ENCODE measurements around the gene SIN3A.

SIN3A gene

GRCh38 chr15:75355369-75355768 lies 96.1 kb downstream of the SIN3A start:
- Histone ChIP-seq H2BK12ac (ENCODE audit: low read length in 2 of 2) (no peak overlapping the region), H3K79me1 (replicated peaks; ENCODE audit: low read length, poor library complexity, severe bottlenecking) (no peaks in the 10 kb centered on the region), H3K27ac (ENCODE audit: low read length, poor library complexity, severe bottlenecking) (no peak overlapping the region), H2BK5ac (ENCODE audit: low read depth, low read length, poor library complexity, severe bottlenecking) (no peak overlapping the region), H2AK5ac (ENCODE audit: low read length, severe bottlenecking) (no peak overlapping the region), H3K23ac (ENCODE audit: low read length in 2 of 2) (no peak overlapping the region), H3K4ac (ENCODE audit: low read depth in 1 of 2, low read length in 2 of 2) (no peak overlapping the region), H2BK120ac (ENCODE audit: low read depth, low read length) (no peak overlapping the region), H3K9me3 (ENCODE audit: control insufficient read depth, low read length) (no peaks in the 10 kb centered on the region), H4K8ac (ENCODE audit: low read length) (no peak overlapping the region), H3K14ac (ENCODE audit: low read length in 2 of 2) (no peak overlapping the region), H2BK15ac (ENCODE audit: low read depth, poor library complexity, severe bottlenecking) (no peak overlapping the region), H3K27me3 (ENCODE audit: control insufficient read depth in 1 of 2, insufficient read depth in 1 of 2, low read length in 2 of 2) (no peaks in the 10 kb centered on the region), H3K4me3 (ENCODE audit: insufficient read depth in 1 of 2, low read depth in 1 of 2, low read length in 2 of 2) (no peak overlapping the region), H3K36me3 (ENCODE audit: control insufficient read depth in 1 of 2, insufficient read depth in 2 of 2, low read depth in 1 of 2, low read length in 2 of 2) (peaks cover 49 to 68% of the 10 kb centered on the region in 2 experiments), H3K4me2 (ENCODE audit: low read length, poor library complexity, severe bottlenecking) (no peak overlapping the region), H3K18ac (ENCODE audit: low read depth in 1 of 2, low read length in 2 of 2) (no peak overlapping the region), H4K91ac (ENCODE audit: low read length) (no peak overlapping the region), H2AFZ (ENCODE audit: low read depth, low read length) (no peak overlapping the region), H3K9ac (ENCODE audit: low read length) (no peak overlapping the region), H3K4me1 (ENCODE audit: control insufficient read depth, insufficient read depth, low read depth, low read length) (no peaks in the 10 kb centered on the region)
- no peak for DNase-seq
- 96% methylated on average over 4 of the region's 4 CpGs for WGBS

- Histone ChIP-seq H3K4me1 (ENCODE audit: control insufficient read depth, insufficient read depth, low read depth, low read length) (peaks cover 1% of the 10 kb centered on the region), H3K4me3 (ENCODE audit: insufficient read depth in 1 of 2, low read depth in 1 of 2, low read length in 2 of 2) (no peak overlapping the region), H3K4ac (ENCODE audit: low read depth in 1 of 2, low read length in 2 of 2) (no peak overlapping the region), H3K23ac (ENCODE audit: low read length in 2 of 2) (no peak overlapping the region), H3K79me1 (replicated peaks; ENCODE audit: low read length, poor library complexity, severe bottlenecking) (no peaks in the 10 kb centered on the region), H3K4me2 (ENCODE audit: low read length, poor library complexity, severe bottlenecking) (no peak overlapping the region), H2BK120ac (ENCODE audit: low read depth, low read length) (no peak overlapping the region), H3K9me3 (ENCODE audit: control insufficient read depth, low read length) (no peaks in the 10 kb centered on the region), H3K18ac (ENCODE audit: low read depth in 1 of 2, low read length in 2 of 2) (no peak overlapping the region), H2BK15ac (ENCODE audit: low read depth, poor library complexity, severe bottlenecking) (no peak overlapping the region), H2BK12ac (ENCODE audit: low read length in 2 of 2) (no peak overlapping the region), H4K91ac (ENCODE audit: low read length) (no peak overlapping the region), H2AFZ (ENCODE audit: low read depth, low read length) (no peak overlapping the region), H3K9ac (ENCODE audit: low read length) (no peak overlapping the region), H4K8ac (ENCODE audit: low read length) (no peak overlapping the region), H3K27ac (ENCODE audit: low read length, poor library complexity, severe bottlenecking) (no peak overlapping the region), H3K36me3 (ENCODE audit: control insufficient read depth in 1 of 2, insufficient read depth in 2 of 2, low read depth in 1 of 2, low read length in 2 of 2) (peaks cover 40 to 62% of the 10 kb centered on the region in 2 experiments), H3K14ac (ENCODE audit: low read length in 2 of 2) (no peak overlapping the region), H2BK5ac (ENCODE audit: low read depth, low read length, poor library complexity, severe bottlenecking) (no peak overlapping the region), H2AK5ac (ENCODE audit: low read length, severe bottlenecking) (no peak overlapping the region), H3K27me3 (ENCODE audit: control insufficient read depth in 1 of 2, insufficient read depth in 1 of 2, low read length in 2 of 2) (no peaks in the 10 kb centered on the region)
- WGBS = 90% methylated on average over 6 of the region's 7 CpGs
- no peak for DNase-seq
Measured at GRCh38 chr15:75354454-75354853, 97.0 kb downstream of the SIN3A start.

DNA sequence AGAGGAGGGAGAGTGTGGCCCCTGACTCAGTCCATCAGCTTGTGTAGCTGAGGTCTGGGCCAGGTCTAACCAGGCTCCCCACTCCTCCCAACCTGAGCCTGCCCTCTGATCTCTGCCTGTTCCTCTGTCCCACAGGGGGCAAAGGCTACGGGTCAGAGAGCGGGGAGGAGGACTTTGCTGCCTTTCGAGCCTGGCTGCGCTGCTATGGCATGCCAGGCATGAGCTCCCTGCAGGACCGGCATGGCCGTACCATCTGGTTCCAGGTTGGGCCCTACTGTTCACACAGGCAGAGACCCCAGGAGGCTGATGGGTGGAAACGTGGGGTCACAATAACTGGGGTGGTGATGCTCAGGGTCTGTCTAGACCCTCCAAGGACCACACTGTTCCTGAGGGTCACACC lies 97.9 kb downstream of the SIN3A start:
- H4K91ac ChIP-seq (ENCODE audit: low read length) = no peak overlapping the region
- no peak overlapping the region for H3K14ac ChIP-seq (ENCODE audit: low read length in 2 of 2)
- H3K23ac ChIP-seq (ENCODE audit: low read length in 2 of 2) = no peak overlapping the region
- no peak overlapping the region for H2AFZ ChIP-seq (ENCODE audit: low read depth, low read length)
- H2AK5ac ChIP-seq (ENCODE audit: low read length, severe bottlenecking) = no peak overlapping the region
- 97% methylated on average over 7 of the region's 7 CpGs for WGBS
- peaks cover 3% of the 10 kb centered on the region for H3K79me1 ChIP-seq (replicated peaks; ENCODE audit: low read length, poor library complexity, severe bottlenecking)
- no peak overlapping the region for H3K27ac ChIP-seq (ENCODE audit: low read length, poor library complexity, severe bottlenecking)
- H3K4me1 ChIP-seq (ENCODE audit: control insufficient read depth, insufficient read depth, low read depth, low read length) = peaks cover 8% of the 10 kb centered on the region
- DNase-seq = no peak
- H3K36me3 ChIP-seq (ENCODE audit: control insufficient read depth in 1 of 2, insufficient read depth in 2 of 2, low read depth in 1 of 2, low read length in 2 of 2) = peaks cover 33 to 55% of the 10 kb centered on the region in 2 experiments
- H3K27me3 ChIP-seq (ENCODE audit: control insufficient read depth in 1 of 2, insufficient read depth in 1 of 2, low read length in 2 of 2) = peaks cover 4 to 7% of the 10 kb centered on the region in 2 experiments
- no peak overlapping the region for H2BK5ac ChIP-seq (ENCODE audit: low read depth, low read length, poor library complexity, severe bottlenecking)
- H3K18ac ChIP-seq (ENCODE audit: low read depth in 1 of 2, low read length in 2 of 2) = no peak overlapping the region
- no peak overlapping the region for H3K4ac ChIP-seq (ENCODE audit: low read depth in 1 of 2, low read length in 2 of 2)
- H2BK120ac ChIP-seq (ENCODE audit: low read depth, low read length) = no peak overlapping the region
- no peak overlapping the region for H4K8ac ChIP-seq (ENCODE audit: low read length)
- H2BK15ac ChIP-seq (ENCODE audit: low read depth, poor library complexity, severe bottlenecking) = no peak overlapping the region
- no peak overlapping the region for H3K4me2 ChIP-seq (ENCODE audit: low read length, poor library complexity, severe bottlenecking)
- H3K4me3 ChIP-seq (ENCODE audit: insufficient read depth in 1 of 2, low read depth in 1 of 2, low read length in 2 of 2) = no peak overlapping the region
- H3K9me3 ChIP-seq (ENCODE audit: control insufficient read depth, low read length) = no peaks in the 10 kb centered on the region
- H2BK12ac ChIP-seq (ENCODE audit: low read length in 2 of 2) = no peak overlapping the region
- H3K9ac ChIP-seq (ENCODE audit: low read length) = no peak overlapping the region

DNA sequence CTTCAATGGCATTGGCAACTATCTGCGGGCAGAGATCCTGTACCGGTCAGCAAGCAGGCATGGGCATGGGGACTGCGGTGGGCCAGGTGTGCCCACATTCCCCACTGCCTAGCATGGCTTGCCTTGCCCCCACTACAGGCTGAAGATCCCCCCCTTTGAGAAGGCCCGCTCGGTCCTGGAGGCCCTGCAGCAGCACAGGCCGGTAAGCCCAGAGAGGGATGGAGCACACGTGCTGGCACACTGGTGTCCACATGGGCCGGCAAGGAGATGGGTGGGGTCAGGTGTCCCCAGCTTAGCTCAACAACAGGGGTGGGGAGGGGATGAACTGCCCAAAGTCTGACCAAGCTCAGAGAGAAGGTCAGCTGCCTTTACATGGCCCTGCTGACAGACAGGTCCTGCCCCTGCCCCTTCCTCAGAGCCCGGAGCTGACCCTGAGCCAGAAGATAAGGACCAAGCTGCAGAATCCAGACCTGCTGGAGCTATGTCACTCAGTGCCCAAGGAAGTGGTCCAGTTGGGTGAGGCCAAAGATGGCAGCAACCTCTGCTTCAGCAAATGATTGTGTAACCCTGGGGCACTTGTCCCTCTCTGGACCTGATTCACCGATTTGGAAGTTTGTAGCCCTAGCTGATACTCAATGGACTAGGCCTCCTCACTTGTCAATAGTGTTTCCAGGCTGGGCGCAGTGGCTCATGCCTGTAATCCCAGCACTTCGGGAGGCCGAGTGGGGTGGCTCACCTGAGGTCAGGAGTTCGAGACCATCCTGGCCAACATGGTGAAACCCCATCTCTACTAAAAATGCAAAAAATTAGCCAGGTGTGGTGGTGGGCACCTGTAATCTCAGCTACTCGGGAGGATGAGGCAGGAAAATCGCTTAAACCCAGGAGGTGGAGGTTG lies 99.1 kb downstream of the SIN3A start:
- no peak overlapping the region for H3K23ac ChIP-seq (ENCODE audit: low read length in 2 of 2)
- H3K79me1 ChIP-seq (replicated peaks; ENCODE audit: low read length, poor library complexity, severe bottlenecking) = peaks cover 5% of the 10 kb centered on the region
- no peak overlapping the region for H3K14ac ChIP-seq (ENCODE audit: low read length in 2 of 2)
- peaks cover 24 to 46% of the 10 kb centered on the region in 2 experiments for H3K36me3 ChIP-seq (ENCODE audit: control insufficient read depth in 1 of 2, insufficient read depth in 2 of 2, low read depth in 1 of 2, low read length in 2 of 2)
- WGBS = 98% methylated on average over 15 of the region's 16 CpGs
- H3K18ac ChIP-seq (ENCODE audit: low read depth in 1 of 2, low read length in 2 of 2) = no peak overlapping the region
- no peak overlapping the region for H4K91ac ChIP-seq (ENCODE audit: low read length)
- H2AK5ac ChIP-seq (ENCODE audit: low read length, severe bottlenecking) = no peak overlapping the region
- no peak overlapping the region for H2BK15ac ChIP-seq (ENCODE audit: low read depth, poor library complexity, severe bottlenecking)
- no peaks in the 10 kb centered on the region for H3K9me3 ChIP-seq (ENCODE audit: control insufficient read depth, low read length)
- no peak overlapping the region for H2BK12ac ChIP-seq (ENCODE audit: low read length in 2 of 2)
- peaks cover 13% of the 10 kb centered on the region for H3K4me1 ChIP-seq (ENCODE audit: control insufficient read depth, insufficient read depth, low read depth, low read length)
- H3K4ac ChIP-seq (ENCODE audit: low read depth in 1 of 2, low read length in 2 of 2) = no peak overlapping the region
- no peak overlapping the region for H3K9ac ChIP-seq (ENCODE audit: low read length)
- no peak overlapping the region for H4K8ac ChIP-seq (ENCODE audit: low read length)
- H3K4me2 ChIP-seq (ENCODE audit: low read length, poor library complexity, severe bottlenecking) = no peak overlapping the region
- no peak overlapping the region for H2AFZ ChIP-seq (ENCODE audit: low read depth, low read length)
- no peak overlapping the region for H3K27ac ChIP-seq (ENCODE audit: low read length, poor library complexity, severe bottlenecking)
- H2BK120ac ChIP-seq (ENCODE audit: low read depth, low read length) = no peak overlapping the region
- H3K27me3 ChIP-seq (ENCODE audit: control insufficient read depth in 1 of 2, insufficient read depth in 1 of 2, low read length in 2 of 2) = peaks cover 4 to 11% of the 10 kb centered on the region in 2 experiments
- H2BK5ac ChIP-seq (ENCODE audit: low read depth, low read length, poor library complexity, severe bottlenecking) = no peak overlapping the region
- DNase-seq = no peak
- H3K4me3 ChIP-seq (ENCODE audit: insufficient read depth in 1 of 2, low read depth in 1 of 2, low read length in 2 of 2) = no peak overlapping the region
